Caki2 (cell line): ENCODE data around the gene NKD1. TPM values are rescaled to one million over a fixed set of nuclear protein-coding genes. Genes with fewer than 3 reads are reported as not detected.
"Not testable (repeated sequence)": the region's sequence is repeated elsewhere in the genome, so short reads cannot be mapped to it uniquely, and the experiment has no call there.

Source experiments
- DNase-seq: peaks from one replicate; pipeline ENCODE4 v3.0.0-alpha.2; 2015; ENCODE audit warnings: low read depth
- in situ Hi-C: cut with HindIII; loops from 2 replicates; pipeline ENCODE4 v1.10.0; 2016; ENCODE audit warnings: low sequenced_read_pairs, low pct_unique_long_range_greater_than_20kb, mixed read lengths
- total RNA-seq: library from RNA; depleted of rRNA; stranded (reverse); fragments of >200 nt; shearing (Covaris generic); gene quantifications from 2 replicates; pipeline ENCODE4 v1.2.3, GENCODE V29; 2014; ENCODE audit warnings: low replicate concordance

The NKD1 gene
- total RNA-seq, 1 experiment from 2014 or later, result under 0.01 TPM

- in situ Hi-C loops, result no loop called here
These were observed 14.1 kb upstream of the NKD1 start for GRCh38 chr16:50534091-50534490.

DNA sequence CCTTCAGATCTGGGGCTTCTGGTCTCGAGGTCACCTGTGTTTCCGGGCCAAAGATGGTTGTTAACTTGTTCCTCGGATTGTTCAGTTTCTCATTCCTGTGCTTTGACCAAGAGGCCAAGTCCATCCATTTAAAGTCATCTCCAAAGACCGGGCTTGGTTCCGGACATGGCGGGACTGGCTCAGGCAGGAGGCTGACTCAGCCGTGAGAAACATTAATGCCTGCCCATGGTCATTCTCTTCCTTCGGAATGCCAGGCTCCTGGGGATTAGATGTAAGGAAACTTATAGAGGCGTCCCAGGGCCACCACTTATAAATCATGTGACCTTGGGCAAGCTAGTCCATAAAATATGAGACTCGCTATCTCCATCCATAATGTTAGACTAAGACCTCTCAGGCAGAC is 13.6 kb upstream of the NKD1 start:
- no peak for DNase-seq
- in situ Hi-C loops, result no loop called here

More at GRCh38 chr16:50534091-50534490, 14.1 kb upstream of the NKD1 start:
- no peak for DNase-seq

- in situ Hi-C loops, result no loop called here
These were observed 13.2 kb upstream of the NKD1 start for GRCh38 chr16:50534958-50535357.

GRCh38 chr16:50535506-50536257 is 12.5 kb upstream of the NKD1 start:
- in situ Hi-C loops, result no loop called here
- no peak for DNase-seq

More at GRCh38 chr16:50534958-50535357, 13.2 kb upstream of the NKD1 start:
- no peak for DNase-seq

GRCh38 chr16:50536258-50536645 is 11.9 kb upstream of the NKD1 start:
- DNase-seq, in situ Hi-C loops: not testable (repeated sequence)

- no peak for DNase-seq
- in situ Hi-C loops, result no loop called here
These were observed 10.5 kb upstream of the NKD1 start for GRCh38 chr16:50537533-50538290.

DNA sequence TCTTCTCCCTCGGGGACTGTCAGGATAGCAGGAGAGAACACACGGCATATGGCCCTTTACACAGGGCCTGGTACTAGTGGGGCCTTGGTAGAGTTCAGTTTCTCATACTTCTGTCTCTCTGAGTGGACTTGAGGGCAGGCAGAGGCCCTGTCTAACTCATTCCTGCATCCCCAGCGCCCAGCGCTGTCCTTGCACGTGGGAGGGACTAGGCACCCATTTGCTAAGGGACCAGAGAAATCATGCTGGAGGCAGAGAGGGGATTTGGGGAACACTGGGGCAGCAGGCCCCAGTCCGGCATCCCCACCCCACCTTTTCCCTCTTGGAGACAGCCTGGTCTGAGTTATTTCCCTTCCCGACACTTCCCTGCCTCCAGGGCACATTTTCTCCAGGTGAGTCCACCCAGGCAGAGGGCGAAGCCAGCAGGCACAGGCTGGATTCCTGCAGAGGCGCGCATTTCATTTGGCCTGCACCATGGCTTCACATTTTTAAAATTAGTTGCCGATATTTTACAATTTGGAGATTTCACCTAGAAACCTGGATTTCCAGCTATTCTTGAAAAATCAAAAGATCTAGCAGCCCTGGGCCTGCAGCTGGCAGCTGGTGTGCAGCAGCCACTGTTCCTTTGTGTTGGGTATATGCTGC is 9.7 kb upstream of the NKD1 start:
- no peak for DNase-seq
- in situ Hi-C loops, result no loop called here

DNA sequence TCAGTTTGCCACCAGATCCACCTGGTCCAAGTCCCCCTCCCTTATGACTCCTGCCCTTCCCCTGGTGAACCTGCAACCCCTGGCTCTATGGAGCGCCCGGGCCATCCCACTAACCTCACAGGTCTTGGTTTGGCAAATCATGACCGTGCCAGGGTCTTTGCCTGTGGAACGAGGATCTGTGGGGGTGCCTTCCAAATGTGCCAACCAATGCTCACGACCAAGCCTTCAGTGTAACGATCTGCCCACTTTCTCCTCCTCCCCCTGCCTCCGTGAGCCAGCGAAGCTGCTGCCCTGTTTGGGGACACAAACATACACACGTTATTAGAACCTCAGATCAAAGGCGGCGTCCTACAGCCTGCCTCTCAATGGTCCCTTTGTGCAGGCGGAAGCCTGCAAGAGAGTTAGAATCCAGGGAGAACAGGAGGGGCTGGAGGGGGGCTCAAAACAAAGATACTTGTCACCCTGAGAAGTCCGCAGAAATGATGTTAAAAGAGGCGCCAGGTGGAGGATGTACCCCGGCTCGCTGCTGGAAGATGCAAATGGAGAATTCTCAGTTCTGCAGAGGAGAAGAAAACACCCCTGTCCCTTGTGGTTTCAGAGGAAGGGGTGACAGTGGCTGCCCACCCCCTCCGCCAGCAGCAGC is 9.0 kb upstream of the NKD1 start:
- no peak for DNase-seq
- in situ Hi-C loops, result no loop called here

- in situ Hi-C loops, result no loop called here
These were observed 8.1 kb upstream of the NKD1 start for GRCh38 chr16:50539822-50540710.

DNA sequence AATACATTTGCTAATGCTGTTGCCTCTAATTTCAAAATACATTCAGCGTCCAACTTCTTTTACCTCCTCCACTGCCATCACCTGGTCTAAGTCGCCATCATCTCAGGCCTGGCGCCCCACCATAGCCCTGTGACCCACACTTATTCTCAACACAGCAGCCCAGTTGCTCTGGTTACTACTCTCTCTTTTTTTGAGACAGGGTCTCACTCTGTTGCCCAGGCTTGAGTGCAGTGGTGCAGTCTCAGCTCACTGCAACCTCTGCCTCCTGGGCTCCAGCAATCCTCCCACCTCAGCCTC is 7.5 kb upstream of the NKD1 start:
- in situ Hi-C loops, result no loop called here
- DNase-seq, result no peak

More at GRCh38 chr16:50539822-50540710, 8.1 kb upstream of the NKD1 start:
- no peak for DNase-seq

DNA sequence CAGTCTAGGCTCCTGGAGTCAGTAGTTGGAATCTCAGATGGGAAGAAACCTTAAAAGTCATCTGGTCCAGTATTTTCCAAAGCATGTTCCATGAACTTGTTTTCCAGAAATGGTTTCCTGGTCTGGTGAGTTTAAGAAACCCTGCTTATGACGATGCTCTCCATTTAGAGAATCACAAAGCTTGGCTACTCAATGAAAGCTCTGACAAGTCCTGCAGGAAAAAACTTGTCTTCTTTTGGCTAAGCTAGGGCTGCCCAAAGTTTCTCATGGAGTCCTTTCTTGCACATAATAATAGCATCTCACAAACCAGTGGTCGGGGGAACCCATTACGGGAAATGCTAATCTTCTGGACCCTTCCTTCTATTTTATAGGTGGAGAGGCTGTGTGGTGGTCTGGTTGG is 5.5 kb upstream of the NKD1 start:
- no peak for DNase-seq
- in situ Hi-C loops, result no loop called here

DNA sequence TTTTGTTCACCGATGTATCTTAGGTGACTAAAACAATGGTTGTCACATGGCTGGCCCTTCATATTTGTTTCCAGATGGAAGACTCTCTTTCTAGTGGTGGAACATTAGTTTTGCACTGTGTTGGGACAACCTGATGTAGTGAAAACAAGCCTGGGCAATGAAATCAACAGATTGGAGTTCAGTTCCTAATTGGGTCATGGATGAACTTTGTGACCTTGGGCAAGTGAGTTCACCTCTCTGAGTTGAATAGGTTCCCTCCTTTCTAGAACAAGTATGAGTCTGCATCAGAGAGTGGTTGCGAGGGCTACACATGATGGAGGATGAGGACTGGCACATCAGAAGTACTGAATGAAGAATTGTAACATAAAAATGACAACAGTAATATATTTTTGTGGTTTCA is 2.1 kb upstream of the NKD1 start:
- DNase-seq, result no peak
- in situ Hi-C loops, result no loop called here

- in situ Hi-C loops, result no loop called here
- peak; percentile 1 for DNase-seq
These were observed 664 bp upstream of the NKD1 start for GRCh38 chr16:50547340-50548124.

GRCh38 chr16:50548909-50549560 is 839 bp downstream of the NKD1 start:
- no peak for DNase-seq
- in situ Hi-C loops, result no loop called here

GRCh38 chr16:50549561-50549915 is 1.3 kb downstream of the NKD1 start:
- in situ Hi-C loops, result no loop called here
- no peak for DNase-seq

DNA sequence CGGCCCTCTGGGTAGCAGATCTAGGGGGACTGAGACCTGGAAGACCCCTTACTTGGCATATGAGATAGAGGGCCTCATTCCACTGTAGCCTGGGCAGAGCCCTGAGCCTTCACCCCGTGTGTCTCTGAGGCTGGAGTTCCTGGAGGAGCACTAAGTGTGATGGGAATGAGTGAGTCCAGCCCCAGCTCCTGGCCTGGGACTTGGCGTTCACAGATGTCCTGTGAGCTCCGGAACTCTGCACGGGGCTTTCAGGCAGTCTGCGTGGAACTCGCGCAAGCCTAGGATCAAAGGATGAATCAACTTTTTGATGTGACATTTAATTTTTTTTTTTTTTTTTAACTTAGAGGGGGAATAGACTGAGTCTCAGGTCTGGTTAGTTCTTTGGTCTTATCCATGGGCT is 1.8 kb downstream of the NKD1 start:
- DNase-seq, result no peak
- in situ Hi-C loops, result no loop called here
